GM18520 (cell line): ENCODE results near the gene PCDH15.
"Not testable (repeated sequence)": the region's sequence is repeated elsewhere in the genome, so short reads cannot be mapped to it uniquely, and the experiment has no call there.

ENCODE experiments used
- ATAC-seq: cut with Tn5 transposase; IDR thresholded peaks from one replicate; pipeline ENCODE4 v1.9.1; 2021; ENCODE audit not compliant: unreplicated experiment

The PCDH15 gene

GRCh38 chr10:54415483-54415882 lies 385.5 kb downstream of the PCDH15 start:
- no peak for ATAC-seq

- ATAC-seq: no peak
Observed at GRCh38 chr10:54402576-54402975, 398.5 kb downstream of the PCDH15 start.

- ATAC-seq: no peak
Observed at GRCh38 chr10:54396031-54396430, 405.0 kb downstream of the PCDH15 start.

- ATAC-seq: not testable (repeated sequence)
Observed at GRCh38 chr10:54394598-54394997, 406.4 kb downstream of the PCDH15 start.

- ATAC-seq: no peak
Observed at GRCh38 chr10:54372179-54372578, 428.9 kb downstream of the PCDH15 start.

- no peak for ATAC-seq
Observed at GRCh38 chr10:54368984-54369383, 432.0 kb downstream of the PCDH15 start.

- ATAC-seq: no peak
Observed at GRCh38 chr10:54363390-54363789, 437.6 kb downstream of the PCDH15 start.

GRCh38 chr10:54342058-54342457 lies 459.0 kb downstream of the PCDH15 start:
- no peak for ATAC-seq

GRCh38 chr10:54335296-54335695 lies 465.7 kb downstream of the PCDH15 start:
- no peak for ATAC-seq

- ATAC-seq: no peak
Observed at GRCh38 chr10:54319341-54319740, 481.7 kb downstream of the PCDH15 start.

GRCh38 chr10:54318470-54318869 lies 482.6 kb downstream of the PCDH15 start:
- no peak for ATAC-seq

GRCh38 chr10:54314430-54314829 lies 486.6 kb downstream of the PCDH15 start:
- no peak for ATAC-seq

GRCh38 chr10:54284526-54285193 lies 516.4 kb downstream of the PCDH15 start:
- ATAC-seq: no peak

- no peak for ATAC-seq
Observed at GRCh38 chr10:54282012-54282411, 519.0 kb downstream of the PCDH15 start.

- ATAC-seq: no peak
Observed at GRCh38 chr10:54266395-54266794, 534.6 kb downstream of the PCDH15 start.

- no peak for ATAC-seq
Observed at GRCh38 chr10:54262726-54263125, 538.3 kb downstream of the PCDH15 start.

- no peak for ATAC-seq
Observed at GRCh38 chr10:54259104-54259503, 541.9 kb downstream of the PCDH15 start.

GRCh38 chr10:54234832-54235231 lies 566.2 kb downstream of the PCDH15 start:
- ATAC-seq: no peak

- ATAC-seq: no peak
Observed at GRCh38 chr10:54203401-54203800, 597.6 kb downstream of the PCDH15 start.

- no peak for ATAC-seq
Observed at GRCh38 chr10:54198051-54198450, 603.0 kb downstream of the PCDH15 start.

GRCh38 chr10:54194806-54195205 lies 606.2 kb downstream of the PCDH15 start:
- ATAC-seq: no peak

GRCh38 chr10:54159924-54160323 lies 641.1 kb downstream of the PCDH15 start:
- ATAC-seq: no peak

GRCh38 chr10:54148508-54148907 lies 652.5 kb downstream of the PCDH15 start:
- ATAC-seq: no peak
